Hepatocyte (in vitro differentiated cells): ENCODE data around the gene CCDC63. TPM values are rescaled to one million over a fixed set of nuclear protein-coding genes. Genes with fewer than 3 reads are reported as not detected.

Experiments
- DNase-seq: peaks from one replicate; pipeline ENCODE4 v3.0.0-alpha.2; 2016; ENCODE audit warnings: low spot score
- H2AFZ ChIP-seq: fragments of 200-600 bp; sonication (generic); 2 replicates; pipeline ENCODE4 v1.6.0; 2016; ENCODE audit warnings: antibody characterized with exemption, mild to moderate bottlenecking
- H3K27ac ChIP-seq: fragments of 200-600 bp; sonication (generic); 2 replicates; pipeline ENCODE4 v1.5.1; 2016; ENCODE audit warnings: mild to moderate bottlenecking
- H3K27me3 ChIP-seq: fragments of 200-600 bp; sonication (generic); 2 replicates; pipeline ENCODE4 v1.6.1; 2016
- H3K36me3 ChIP-seq: fragments of 200-600 bp; sonication (generic); replicated peaks from 2 replicates; pipeline ENCODE4 v1.5.1; 2016; ENCODE audit warnings: low read depth; ENCODE audit not compliant: insufficient read depth
- H3K4me1 ChIP-seq: fragments of 200-600 bp; sonication (generic); 2 replicates; pipeline ENCODE4 v1.5.1; 2016; ENCODE audit warnings: mild to moderate bottlenecking, moderate library complexity; ENCODE audit not compliant: insufficient read depth
- H3K4me2 ChIP-seq: fragments of 200-600 bp; sonication (generic); 2 replicates; pipeline ENCODE4 v1.6.0; 2016
- H3K4me3 ChIP-seq: fragments of 200-600 bp; sonication (generic); 2 replicates; pipeline ENCODE4 v1.5.1; 2016; ENCODE audit warnings: mild to moderate bottlenecking
- H3K79me2 ChIP-seq: fragments of 200-600 bp; sonication (generic); 2 replicates; pipeline ENCODE4 v1.6.0; 2017; ENCODE audit warnings: mild to moderate bottlenecking
- H3K9me2 ChIP-seq: fragments of 200-600 bp; sonication (generic); replicated peaks from 2 replicates; pipeline ENCODE4 v1.6.0; 2017; ENCODE audit warnings: mild to moderate bottlenecking; ENCODE audit not compliant: insufficient read depth
- H3K9me3 ChIP-seq: fragments of 200-600 bp; sonication (generic); 2 replicates; pipeline ENCODE4 v1.5.1; 2016; ENCODE audit warnings: low read depth, mild to moderate bottlenecking
- H4K20me1 ChIP-seq: fragments of 200-600 bp; sonication (generic); 2 replicates; pipeline ENCODE4 v1.6.0; 2016; ENCODE audit warnings: mild to moderate bottlenecking; ENCODE audit not compliant: insufficient read depth, poor library complexity, severe bottlenecking
- CTCF ChIP-seq: fragments of 200-600 bp; sonication (generic); IDR thresholded peaks from 2 replicates; pipeline ENCODE4 v1.5.1; 2016; ENCODE audit warnings: antibody characterized with exemption, mild to moderate bottlenecking; ENCODE audit not compliant: poor library complexity
- EZH2 ChIP-seq: fragments of 200-600 bp; sonication (generic); IDR thresholded peaks from 2 replicates; pipeline ENCODE4 v1.6.1; 2016; ENCODE audit warnings: antibody characterized with exemption, mild to moderate bottlenecking, borderline replicate concordance
- EZH2phosphoT487 ChIP-seq: fragments of 200-600 bp; sonication (generic); IDR thresholded peaks from one replicate; pipeline ENCODE4 v1.6.1; 2018; ENCODE audit warnings: antibody characterized with exemption, mild to moderate bottlenecking, low read depth, moderate library complexity; ENCODE audit not compliant: unreplicated experiment, severe bottlenecking
- WGBS: methylation state at CpG from one replicate; pipeline ENCODE4 v1.1.6; 2016; ENCODE audit warnings: low lambda C conversion rate; ENCODE audit errors: missing lambda C conversion rate; 5-methylcytosine and 5-hydroxymethylcytosine counted together
- polyA plus RNA-seq: library from polyadenylated mRNA; unstranded; fragments of >200 nt; fragmentation: Nextera tagmentation; extraction: Ambion mirVana; gene quantifications from 2 replicates; pipeline ENCODE4 v1.2.1, GENCODE V29; 2016
- total RNA-seq: library from RNA; depleted of rRNA; stranded (reverse); fragments of >200 nt; gene quantifications from 2 replicates; pipeline ENCODE4 v1.2.3, GENCODE V29; 2014

The CCDC63 gene
- total and polyA plus RNA-seq, 2 experiments from 2014 or later = not detected

DNA sequence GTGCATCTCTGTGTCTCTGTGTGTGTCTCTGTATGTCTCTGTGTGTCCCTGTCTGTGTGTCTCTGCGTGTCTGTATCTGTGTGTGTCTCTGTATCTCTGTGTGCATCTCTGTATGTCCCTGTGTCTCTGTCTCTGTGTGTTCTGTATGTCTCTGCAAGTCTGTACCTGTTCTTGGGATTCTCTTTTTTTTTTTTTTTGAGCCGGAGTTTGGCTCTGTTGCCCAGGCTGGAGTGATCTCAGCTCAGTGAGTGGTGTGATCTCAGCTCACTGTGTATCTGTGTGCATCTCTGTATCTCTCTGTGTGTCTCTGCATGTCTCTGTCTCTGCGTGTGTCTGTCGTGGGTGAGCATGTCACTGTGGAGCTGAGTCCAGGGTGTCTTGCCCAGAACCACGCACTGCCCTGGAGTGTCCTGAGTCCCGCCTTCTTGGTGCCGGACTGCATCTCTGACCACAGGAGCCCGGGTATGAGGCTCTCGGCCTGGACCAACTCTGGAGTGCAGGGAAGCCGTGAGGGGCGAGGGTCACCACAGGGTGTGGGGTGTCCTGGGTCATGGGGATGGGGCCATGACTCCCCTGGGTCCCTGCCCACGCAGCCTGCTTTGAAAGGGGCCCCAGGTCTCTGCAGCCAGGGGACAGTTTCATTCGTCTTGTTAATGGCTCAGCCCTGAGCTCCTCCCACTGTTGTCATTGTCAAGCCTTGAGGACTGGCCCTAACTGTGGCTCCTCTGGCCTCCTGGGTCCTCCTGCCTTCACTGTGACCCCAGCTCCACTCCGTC lies 61.8 kb downstream of the CCDC63 start:
- 82% methylated on average over 13 of the region's 14 CpGs for WGBS

GRCh38 chr12:110912263-110912662 lies 65.5 kb downstream of the CCDC63 start:
- H3K79me2 ChIP-seq = no peaks in the 10 kb centered on the region
- H3K4me1 ChIP-seq = no peaks in the 10 kb centered on the region
- 93% methylated on average over 6 of the region's 6 CpGs for WGBS
- no peaks in the 10 kb centered on the region for H3K36me3 ChIP-seq
- no peak overlapping the region for H3K27ac ChIP-seq
- H3K9me2 ChIP-seq = no peaks in the 10 kb centered on the region
- no peak for TF ChIP-seq EZH2
- no peak for TF ChIP-seq CTCF
- no peak for TF ChIP-seq EZH2phosphoT487
- H3K9me3 ChIP-seq = no peaks in the 10 kb centered on the region
- no peak for DNase-seq
- H3K27me3 ChIP-seq = no peaks in the 10 kb centered on the region
- no peaks in the 10 kb centered on the region for H4K20me1 ChIP-seq
- H3K4me2 ChIP-seq = no peak overlapping the region
- H2AFZ ChIP-seq = no peak overlapping the region
- no peak overlapping the region for H3K4me3 ChIP-seq

More for the DNA sequence above, 61.8 kb downstream of the CCDC63 start:
- H3K27me3 ChIP-seq = no peaks in the 10 kb centered on the region
- no peaks in the 10 kb centered on the region for H3K79me2 ChIP-seq
- TF ChIP-seq EZH2 = no peak
- TF ChIP-seq EZH2phosphoT487 = no peak
- no peak for TF ChIP-seq CTCF
- H2AFZ ChIP-seq = no peak overlapping the region
- no peak for DNase-seq
- H4K20me1 ChIP-seq = no peaks in the 10 kb centered on the region
- H3K9me2 ChIP-seq = no peaks in the 10 kb centered on the region
- H3K27ac ChIP-seq = no peak overlapping the region
- H3K4me1 ChIP-seq = no peaks in the 10 kb centered on the region
- H3K4me3 ChIP-seq = no peak overlapping the region
- H3K9me3 ChIP-seq = no peaks in the 10 kb centered on the region
- H3K36me3 ChIP-seq = no peaks in the 10 kb centered on the region
- H3K4me2 ChIP-seq = no peak overlapping the region

GRCh38 chr12:110913119-110914056 lies 66.6 kb downstream of the CCDC63 start:
- Histone ChIP-seq H3K4me2 (no peak overlapping the region), H3K9me2 (no peaks in the 10 kb centered on the region), H3K36me3 (no peaks in the 10 kb centered on the region), H3K27ac (no peak overlapping the region), H3K79me2 (no peaks in the 10 kb centered on the region), H2AFZ (no peak overlapping the region), H3K9me3 (no peaks in the 10 kb centered on the region), H3K27me3 (no peaks in the 10 kb centered on the region), H4K20me1 (no peaks in the 10 kb centered on the region), H3K4me1 (no peaks in the 10 kb centered on the region), H3K4me3 (no peak overlapping the region)
- TF ChIP-seq EZH2phosphoT487 (no peak), EZH2 (no peak), CTCF (no peak)
- no peak for DNase-seq
- WGBS = 84% methylated on average over 14 of the region's 14 CpGs
